Lower leg skin (tissue), 4 donors: ENCODE data around the gene FAAH. TPM values are rescaled to one million over a fixed set of nuclear protein-coding genes. Genes with fewer than 3 reads are reported as not detected.

Experiments
- DNase-seq, 2 donors: peaks; one replicate each; pipeline ENCODE4 v3.0.0-alpha.2; 2019; ENCODE audit warnings: low spot score in 2 of 2
- H3K4me3 ChIP-seq: fragments of 200-600 bp; sonication (generic); 2 replicates; pipeline ENCODE4 v1.5.1; 2017; ENCODE audit warnings: mild to moderate bottlenecking, low read depth; ENCODE audit not compliant: poor library complexity, severe bottlenecking
- CTCF ChIP-seq, 3 donors: fragments of 450-650 bp; IDR thresholded peaks; one replicate each; pipeline ENCODE4 v1.5.1; 2016; ENCODE audit warnings: antibody characterized with exemption in 3 of 3, mild to moderate bottlenecking in 3 of 3, moderate library complexity in 2 of 3
- POLR2A ChIP-seq, 2 donors: fragments of 450-650 bp; IDR thresholded peaks; one replicate each; pipeline ENCODE4 v1.6.1; 2016 to 2017; ENCODE audit warnings: antibody characterized with exemption in 2 of 2, mild to moderate bottlenecking in 1 of 2, moderate library complexity in 1 of 2
- WGBS, 2 donors: methylation state at CpG; one replicate each; pipeline ENCODE4 v1.1.5; 2018; 5-methylcytosine and 5-hydroxymethylcytosine counted together
- intact Hi-C: fragments of 100-400 bp; cut with DNase I; formaldehyde crosslinking; loops from one replicate; pipeline ENCODE4 v1.15.0; 2023; ENCODE audit warnings: low total_unique reads
- total RNA-seq, 4 donors: library from RNA; depleted of rRNA; stranded (reverse); fragments of >200 nt; gene quantifications; one replicate each; pipeline ENCODE4 v1.1.0, GENCODE V29; 2016

The FAAH gene
- total RNA-seq, 4 donors from 2014 or later, result 26.3 to 30.7 (median 28.4) TPM

DNA sequence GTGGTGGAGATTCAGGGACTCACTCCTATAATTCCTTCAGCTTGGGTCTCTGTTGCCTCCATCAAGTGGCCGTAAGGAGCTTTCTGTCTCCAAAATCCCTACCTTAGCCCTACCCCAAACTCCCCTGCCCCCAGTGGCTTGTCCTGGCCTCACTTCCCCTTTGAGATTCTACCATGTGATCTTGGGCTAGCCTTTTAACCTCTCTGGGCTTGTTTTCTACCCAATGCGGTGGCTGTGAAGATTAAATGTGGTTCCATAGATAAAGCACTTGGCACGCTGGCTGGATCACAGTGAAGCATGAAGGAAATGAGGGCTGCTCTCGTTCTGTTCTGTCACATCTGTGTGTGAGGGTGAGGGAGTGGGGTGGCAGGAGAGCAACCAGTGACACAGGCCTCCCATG, 43.6 kb downstream of the FAAH start:
- no peak for DNase-seq
- TF ChIP-seq POLR2A (IDR thresholded peaks at IDR 0.05) (no peak), CTCF (IDR thresholded peaks at IDR 0.05) (no peak)
- intact Hi-C loops, result no loop called here
- H3K4me3 ChIP-seq, result no peak overlapping the region
- WGBS, 2 donors, result 64 to 79% methylated on average over 4 of the region's 4 CpGs

DNA sequence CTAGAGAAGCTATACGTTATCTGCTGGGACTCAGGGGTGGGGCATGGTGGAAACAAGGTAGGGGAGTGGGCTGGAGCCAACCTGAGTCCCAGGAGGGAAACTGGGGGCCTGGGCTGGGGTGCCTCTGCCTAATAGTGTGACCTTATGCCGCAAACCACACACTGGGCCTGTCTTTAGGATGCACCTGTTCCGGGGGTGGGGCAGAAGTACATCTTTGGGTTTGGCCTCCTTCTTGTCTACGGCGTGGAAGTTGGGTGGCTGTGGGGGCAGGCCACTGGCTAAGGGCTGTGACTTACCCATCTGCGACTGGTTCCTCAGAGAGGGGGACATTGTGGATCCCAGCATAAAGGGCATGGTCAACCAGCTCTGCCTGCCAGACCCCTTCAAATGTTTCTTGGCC, 44.2 kb downstream of the FAAH start:
- no peak for DNase-seq
- no peak overlapping the region for H3K4me3 ChIP-seq
- intact Hi-C loops, result no loop called here
- TF ChIP-seq POLR2A (IDR thresholded peaks at IDR 0.05), result no peak
- WGBS, 2 donors, result 92 to 95% methylated on average over 6 of the region's 6 CpGs

DNA sequence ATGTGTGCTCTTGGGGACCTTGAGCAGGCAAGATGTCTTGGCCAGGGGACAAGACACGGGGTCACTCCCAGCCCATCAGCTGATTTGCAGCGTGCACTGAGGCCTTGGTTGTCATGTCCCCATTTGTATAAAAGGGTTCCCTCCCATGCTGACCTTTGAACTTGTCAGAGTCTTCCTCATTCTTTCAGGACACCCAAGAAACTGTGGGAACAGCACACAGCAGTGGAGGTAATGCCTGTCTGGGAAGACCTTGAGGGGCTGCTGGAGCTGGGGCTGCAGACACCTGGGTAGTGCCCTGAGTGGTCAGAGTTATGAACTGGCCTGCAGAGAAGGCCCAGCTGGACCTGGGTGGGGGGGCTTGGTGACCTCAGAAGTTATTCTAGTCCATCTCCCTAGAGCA, 46.4 kb downstream of the FAAH start:
- TF ChIP-seq CTCF (IDR thresholded peaks at IDR 0.05) (no peak), POLR2A (IDR thresholded peaks at IDR 0.05) (no peak)
- intact Hi-C loops, result no loop called here
- no peak for DNase-seq
- no peak overlapping the region for H3K4me3 ChIP-seq
- WGBS, 2 donors, result 89 to 93% methylated on average over 2 of the region's 2 CpGs

- H3K4me3 ChIP-seq, result no peak overlapping the region
- WGBS, 2 donors, result 13 to 16% methylated on average over 19 to 25 of the region's 25 CpGs
- intact Hi-C loops, result no loop called here
- DNase-seq, result peak; percentile 42 to 94
- TF ChIP-seq CTCF (IDR thresholded peaks at IDR 0.05), result peak in 1 of 3 donors; percentile 79
- no peak for TF ChIP-seq POLR2A (IDR thresholded peaks at IDR 0.05)
Observed at GRCh38 chr1:46442317-46443161, 48.4 kb downstream of the FAAH start.

- WGBS, 2 donors, result 85 to 88% methylated on average over 3 of the region's 3 CpGs
Observed at GRCh38 chr1:46444466-46444865, 50.3 kb downstream of the FAAH start.

More at GRCh38 chr1:46444466-46444865, 50.3 kb downstream of the FAAH start:
- no peak overlapping the region for H3K4me3 ChIP-seq
- DNase-seq, result no peak
- intact Hi-C loops, result no loop called here
- TF ChIP-seq CTCF (IDR thresholded peaks at IDR 0.05) (no peak), POLR2A (IDR thresholded peaks at IDR 0.05) (no peak)
